ENCODE results near the gene PYM1.
"Not testable (repeated sequence)": the region's sequence is repeated elsewhere in the genome, so short reads cannot be mapped to it uniquely, and the experiment has no call there.

The PYM1 gene

DNA sequence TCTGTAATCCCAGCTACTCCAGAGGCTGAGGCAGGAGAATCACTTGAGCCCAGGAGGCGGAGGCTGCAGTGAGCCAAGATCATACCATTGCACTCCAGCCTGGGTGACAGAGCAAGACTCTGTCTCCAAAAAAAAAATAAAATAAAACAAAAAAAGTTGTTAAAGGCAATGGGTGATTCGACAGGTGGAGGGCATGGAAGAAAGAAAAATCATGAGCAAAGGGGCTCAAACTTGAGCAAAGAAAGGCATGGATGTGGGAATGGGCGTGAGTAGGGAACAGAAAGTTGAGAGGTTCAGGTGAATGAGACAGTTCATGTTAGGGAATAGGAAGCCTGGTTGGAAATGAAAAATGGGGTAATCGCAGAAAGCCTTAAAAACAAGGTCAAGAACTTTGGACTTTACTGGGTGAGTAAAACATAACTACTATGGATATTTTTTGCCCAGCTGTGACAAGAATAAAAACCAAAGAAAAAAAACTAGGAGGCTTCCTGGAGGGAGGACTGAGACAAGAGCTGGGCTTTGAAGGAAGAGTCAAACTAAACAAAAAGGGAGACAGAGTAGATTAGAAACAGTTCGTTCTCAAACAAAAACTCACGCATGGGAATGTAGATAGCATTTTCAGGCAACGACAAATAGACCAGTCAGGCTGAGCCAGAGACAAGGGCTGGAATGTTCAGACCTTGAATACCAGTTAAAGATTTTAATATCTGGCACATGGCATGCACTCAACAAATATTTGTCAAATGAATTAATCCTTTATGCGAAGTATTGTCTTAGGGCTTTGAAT lies 18.8 kb downstream of the PYM1 start:
- no peak for DNase-seq

DNA sequence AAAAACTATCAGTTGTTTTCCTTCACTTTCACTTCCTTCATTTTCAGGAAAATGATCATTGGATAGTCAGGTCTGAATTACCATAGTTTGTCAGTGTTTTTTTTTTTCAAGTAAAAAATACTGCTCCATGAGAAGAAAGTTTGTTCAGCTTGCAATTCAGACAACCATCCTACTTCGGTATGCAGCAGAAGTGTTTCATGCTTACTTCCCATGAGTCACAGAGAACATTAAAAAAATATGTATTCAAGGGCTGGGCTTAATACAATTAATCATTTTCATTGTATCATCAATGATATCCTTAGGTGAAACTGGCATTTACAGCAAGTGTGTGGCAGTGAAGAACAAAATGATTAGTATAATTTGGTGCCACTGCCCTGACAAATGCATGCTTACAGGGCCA lies 21.6 kb downstream of the PYM1 start:
- no peak for DNase-seq

DNA sequence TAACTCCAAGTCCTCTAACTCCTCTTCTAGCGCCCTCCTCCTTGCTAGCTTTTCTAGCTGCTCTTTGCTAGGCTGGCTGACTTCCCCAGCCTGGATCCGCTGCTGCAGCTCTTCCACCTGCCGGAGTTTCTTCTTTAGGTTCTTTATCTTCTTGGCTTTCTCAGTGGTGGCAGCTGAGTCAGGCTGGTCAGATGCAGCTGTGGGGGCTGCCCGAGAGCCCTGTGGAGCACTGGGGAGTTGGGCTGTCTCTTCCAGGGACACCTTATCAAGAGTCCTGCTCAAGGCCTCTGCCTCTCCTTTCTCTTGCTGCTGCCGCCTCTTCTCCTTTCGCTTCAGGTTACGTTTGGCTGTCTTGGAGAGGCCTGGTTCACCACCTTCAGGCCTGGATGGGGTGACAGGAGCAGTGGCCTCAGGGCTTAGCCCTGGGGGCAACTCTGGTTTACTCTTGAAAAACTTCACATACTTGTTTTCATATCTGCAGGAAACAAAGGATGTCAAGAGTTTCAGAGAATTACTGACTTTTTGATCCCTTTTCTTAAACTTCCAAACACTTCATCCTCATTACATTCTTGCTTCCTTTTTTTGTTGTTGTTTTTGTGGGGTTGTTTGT lies 25.7 kb downstream of the PYM1 start:
- no peak for DNase-seq

DNA sequence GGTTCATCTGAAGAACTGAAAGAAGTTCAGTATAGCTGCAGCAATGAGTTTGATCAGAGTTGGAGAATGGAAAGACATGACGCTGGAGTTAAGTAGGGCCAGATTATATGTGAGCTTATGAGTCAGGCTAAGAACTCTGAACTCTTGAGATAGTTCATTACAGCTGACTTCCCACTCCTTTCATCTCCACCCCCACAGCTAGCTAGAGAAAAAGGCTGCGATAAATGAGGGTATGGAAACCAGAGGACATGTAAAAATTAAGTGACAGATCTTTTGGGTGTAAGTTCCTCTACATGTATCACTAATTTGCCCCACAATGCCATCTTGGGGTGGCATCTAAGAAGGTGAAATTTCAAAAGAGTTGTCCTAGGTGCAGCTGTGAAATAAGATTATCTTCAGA lies 28.6 kb downstream of the PYM1 start:
- DNase-seq: no peak

DNA sequence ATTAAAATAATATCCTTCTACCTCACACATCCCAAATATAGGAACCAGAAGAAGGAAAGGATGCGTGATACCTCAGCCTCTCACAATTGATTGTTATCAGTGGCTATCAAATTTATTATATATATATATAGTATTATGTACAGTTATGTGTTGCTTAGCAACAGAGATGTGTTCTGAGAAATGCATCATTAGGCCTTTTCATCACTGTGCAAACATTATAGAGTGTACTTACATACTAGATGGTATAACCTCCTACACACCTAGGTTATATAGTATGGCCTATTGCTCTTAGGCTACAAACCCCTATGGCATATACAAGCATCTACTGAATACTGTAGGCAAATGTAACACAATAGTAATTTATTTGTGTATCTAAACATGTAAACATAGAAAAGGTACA lies 34.0 kb downstream of the PYM1 start:
- DNase-seq: no peak

DNA sequence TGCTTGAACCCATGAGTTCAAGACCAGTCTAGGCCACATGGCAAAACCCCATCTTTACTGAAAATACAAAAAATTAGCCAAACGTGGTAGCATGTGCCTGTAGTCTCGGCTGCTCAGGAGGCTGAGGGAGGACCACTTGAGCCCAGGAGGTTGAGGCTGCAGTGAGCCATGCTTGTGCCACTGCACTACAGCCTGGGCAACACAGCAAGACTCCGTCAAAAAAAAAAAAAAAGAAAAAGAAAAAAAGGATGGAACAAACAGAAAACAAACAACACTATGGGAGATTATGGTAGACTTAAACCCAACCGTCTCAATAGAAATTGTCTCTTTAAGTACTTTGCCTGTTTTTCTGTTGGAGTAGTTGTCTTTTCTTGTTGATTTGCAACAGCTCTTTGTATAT lies 36.4 kb downstream of the PYM1 start:
- no peak for DNase-seq

DNA sequence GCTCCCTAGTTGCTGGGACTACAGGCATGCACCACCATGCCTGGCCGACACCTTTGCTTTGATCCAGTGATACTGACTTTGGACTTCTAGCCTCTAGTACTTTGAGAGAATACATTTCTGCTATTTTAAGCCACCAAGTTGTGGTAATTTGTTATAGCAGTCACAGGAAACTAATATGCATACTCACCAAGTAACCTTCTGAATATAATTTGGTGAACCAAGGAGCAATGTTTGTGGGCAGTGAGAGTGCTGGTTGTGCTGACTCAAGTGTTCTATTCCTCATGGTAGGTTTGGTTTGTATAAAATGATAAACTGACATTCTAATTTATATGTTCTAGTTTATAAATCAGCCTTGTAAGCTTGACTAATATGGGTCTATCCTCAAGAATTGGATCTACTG lies 42.6 kb downstream of the PYM1 start:
- DNase-seq: no peak

DNA sequence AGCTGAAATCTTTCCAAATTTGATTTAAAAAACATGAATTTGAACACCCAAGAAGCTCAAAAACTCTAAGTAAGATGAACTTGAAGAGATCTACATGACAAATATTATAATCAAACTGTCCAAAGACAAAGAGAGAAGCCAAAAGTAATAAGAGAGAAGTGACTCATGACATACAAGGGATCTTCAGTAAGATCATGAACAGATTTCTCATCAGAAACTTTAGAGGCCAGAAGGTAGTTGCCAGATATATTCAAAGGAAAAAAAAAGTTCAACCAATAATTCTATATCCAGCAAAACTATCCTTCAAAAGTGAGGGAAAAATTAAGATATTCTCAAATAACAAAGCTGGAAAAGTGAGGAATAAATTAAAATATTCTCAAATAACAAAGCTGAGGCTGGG lies 49.9 kb downstream of the PYM1 start:
- no peak for DNase-seq

DNA sequence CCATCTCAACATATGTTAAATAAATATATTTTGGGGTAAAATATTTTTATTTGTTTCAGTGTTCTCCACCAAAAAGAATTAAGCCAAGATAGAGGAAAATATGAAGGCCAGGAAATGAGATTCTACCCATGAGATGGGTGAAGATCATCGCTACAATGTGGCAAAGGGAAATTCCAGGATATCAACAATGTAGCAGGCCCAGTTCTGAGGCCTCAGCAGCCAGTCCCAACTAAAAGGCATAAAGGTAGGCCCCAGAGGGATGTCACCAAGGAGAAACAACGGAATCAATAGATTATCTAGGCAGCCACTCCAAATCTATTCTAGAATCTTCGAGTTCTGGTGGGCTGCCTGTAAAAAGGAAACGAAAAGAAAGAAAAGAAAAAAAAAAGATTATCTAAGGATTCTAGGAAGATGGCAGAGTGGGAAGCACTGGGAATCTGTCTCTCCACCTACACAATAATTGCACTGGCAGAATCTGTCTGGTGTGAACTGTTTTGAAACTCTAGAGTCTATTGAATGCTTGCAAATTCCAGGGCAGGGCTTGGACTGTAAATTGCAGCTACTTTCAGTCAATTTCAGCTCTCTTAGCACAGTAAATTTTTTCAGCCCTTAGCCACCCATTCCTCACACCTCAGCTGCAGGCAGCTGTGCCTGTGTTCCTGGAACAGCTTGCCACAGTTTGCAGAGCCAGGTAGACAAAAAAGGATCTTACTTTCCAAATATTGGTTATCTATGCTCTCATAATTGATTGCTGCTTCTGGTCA lies 51.8 kb downstream of the PYM1 start:
- no peak for DNase-seq

DNA sequence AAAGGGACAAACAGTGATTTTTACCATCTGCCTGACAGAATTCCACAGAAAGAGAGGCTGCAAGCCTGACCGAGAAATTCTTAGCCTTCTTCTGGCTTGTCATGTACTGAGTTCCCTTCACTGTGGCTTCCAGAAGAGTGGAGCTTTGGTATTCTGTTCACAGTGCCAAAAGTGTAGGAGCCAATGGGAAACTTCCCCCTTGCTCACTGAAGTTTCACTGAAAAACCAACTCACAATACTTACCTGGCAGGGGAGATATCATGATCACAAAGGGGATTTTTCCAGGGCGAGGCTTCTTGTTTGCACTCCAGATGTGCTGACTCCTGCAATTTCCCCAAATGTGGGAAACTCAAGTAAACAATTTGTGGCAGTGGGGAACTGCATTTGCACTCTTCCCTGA lies 53.3 kb downstream of the PYM1 start:
- DNase-seq: no peak

DNA sequence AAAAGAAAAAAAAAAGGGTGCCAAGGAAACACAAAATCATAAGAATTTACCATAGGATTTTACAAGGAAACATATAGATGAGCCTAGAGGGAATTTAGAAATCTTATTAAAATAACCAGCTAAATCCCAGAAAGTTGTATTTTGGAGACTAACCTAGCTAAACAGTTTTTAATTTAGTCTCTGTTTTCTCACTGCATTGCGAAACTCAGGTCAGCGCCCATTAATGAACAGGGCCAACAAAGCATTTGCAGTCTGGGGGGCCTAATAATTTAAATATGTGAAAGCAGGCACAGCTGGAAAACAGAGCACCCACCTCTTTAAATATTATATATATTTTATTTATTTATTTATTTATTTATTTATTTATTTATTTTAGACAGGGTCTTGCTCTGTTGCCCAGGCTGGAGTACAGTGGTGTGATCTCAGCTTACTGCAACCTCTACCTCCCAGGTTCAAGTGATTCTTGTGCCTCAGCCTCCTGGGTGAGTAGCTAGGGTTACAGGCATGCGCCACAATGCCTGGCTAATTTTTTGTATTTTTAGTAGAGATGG lies 61.2 kb downstream of the PYM1 start:
- DNase-seq: not testable (repeated sequence)

DNA sequence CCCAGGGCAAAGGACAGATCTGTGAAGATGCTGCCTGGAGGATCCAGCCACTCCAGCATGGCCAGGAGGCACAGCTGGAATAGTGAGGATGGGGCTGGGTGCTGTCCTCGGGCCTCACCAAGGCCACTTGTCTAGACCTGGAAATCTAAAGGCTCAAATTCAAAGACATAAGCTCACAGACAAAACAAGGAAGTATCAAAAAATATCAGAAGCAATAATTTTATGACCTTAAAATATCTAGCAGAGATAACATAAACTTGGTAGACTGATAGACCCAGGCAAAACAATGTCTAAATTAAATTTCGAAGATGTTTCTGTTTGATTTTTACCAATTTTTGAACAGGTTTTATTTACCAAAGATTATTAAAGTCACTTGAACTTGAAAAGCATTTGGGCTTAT lies 62.4 kb downstream of the PYM1 start:
- no peak for DNase-seq

DNA sequence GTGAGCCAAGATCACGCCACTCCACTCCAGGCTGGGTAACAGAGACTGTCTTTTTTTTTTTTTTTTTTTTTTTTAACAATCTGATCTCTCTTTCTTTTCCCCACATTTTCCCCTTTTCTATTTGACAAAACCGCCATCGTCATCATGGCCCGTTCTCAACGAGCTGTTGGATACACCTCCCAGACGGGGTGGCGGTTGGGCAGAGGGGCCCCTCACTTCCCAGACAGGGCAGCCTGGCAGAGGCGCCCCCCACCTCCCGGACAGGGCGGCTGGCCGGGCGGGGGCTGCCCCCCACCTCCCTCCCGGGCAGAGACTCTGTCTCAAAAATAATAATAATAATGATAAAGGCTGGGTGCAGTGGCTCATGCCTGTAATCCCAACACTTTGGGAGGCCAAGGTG lies 64.8 kb downstream of the PYM1 start:
- not testable (repeated sequence) for DNase-seq

DNA sequence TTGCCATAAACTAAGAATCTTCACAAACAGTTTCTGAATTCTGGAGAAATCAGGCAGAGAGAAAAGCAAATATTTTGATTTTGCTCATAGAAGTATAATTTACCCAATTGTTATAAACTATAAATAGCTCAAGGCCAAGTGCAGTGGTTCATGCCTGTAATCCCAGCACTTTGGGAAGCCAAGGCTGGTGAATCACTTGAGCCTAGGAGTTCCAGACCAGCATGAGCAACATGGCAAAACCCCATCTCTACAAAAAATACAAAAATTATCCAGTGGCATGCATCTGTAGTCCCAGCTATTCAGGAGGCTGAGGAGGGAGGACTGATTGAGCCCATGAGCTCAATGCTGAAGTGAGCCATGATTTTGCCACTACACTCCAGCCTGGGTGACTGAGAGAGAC lies 65.4 kb downstream of the PYM1 start:
- DNase-seq: no peak

DNA sequence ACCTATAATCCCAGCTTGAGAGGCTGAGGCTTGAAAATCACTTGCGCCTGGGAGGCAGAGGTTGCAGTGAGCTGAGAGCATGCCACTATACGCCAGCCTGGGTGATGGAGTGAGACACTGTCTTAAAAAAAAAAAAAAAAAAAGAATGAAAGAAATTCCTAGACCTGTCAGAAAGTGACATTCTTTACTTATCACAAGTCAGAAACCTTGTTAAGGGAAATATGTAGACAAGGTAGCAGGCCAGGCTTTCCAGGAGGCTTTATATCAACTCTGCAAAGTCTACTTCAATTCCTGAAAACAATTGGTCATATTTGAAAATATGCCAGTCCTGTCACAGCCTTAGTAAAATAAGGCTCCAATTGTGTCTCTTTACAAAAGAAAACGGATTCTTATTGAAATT lies 65.8 kb downstream of the PYM1 start:
- DNase-seq: no peak

DNA sequence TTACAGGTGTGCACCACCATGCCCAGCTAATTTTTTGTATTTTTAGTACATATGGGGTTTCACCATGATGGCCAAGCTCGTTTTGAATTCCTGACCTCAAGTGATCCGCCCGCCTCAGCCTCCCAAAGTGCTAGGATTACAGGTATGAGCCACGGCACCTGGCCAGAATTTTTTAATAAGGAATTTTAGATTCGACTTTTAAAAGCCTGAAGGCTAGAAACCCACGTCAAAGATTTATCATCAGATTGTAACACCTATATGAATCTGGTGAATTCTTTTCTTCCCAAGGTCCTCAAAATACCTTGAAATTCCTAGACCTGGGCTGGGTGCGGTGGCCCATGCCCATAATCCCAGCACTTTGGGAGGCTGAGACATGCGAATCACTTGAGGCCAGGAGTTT lies 66.3 kb downstream of the PYM1 start:
- no peak for DNase-seq

DNA sequence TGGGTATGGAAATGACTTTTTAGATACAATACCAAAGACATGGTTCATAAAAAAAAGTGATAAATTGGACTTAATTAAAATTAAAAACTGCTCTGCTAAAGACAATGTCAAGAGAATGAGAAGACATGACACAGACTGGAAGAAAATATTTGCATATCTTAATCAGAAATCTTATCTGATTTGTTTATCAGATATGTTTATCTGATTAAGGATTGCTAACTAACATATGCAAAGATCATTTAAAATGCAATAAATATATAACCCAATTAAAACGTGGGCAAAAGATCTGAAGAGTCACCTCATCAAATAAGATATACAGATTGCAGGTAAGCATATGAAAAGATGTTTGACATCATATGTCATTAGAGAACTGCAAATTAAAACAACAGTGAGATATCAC lies 75.0 kb downstream of the PYM1 start:
- no peak for DNase-seq
